HTERT RPE-1 (cell line): ENCODE measurements around the gene GSK3B.
"Not testable (repeated sequence)": the region's sequence is repeated elsewhere in the genome, so short reads cannot be mapped to it uniquely, and the experiment has no call there.

Source experiments
- in situ Hi-C: fragments of 300-500 bp; cut with MboI; formaldehyde crosslinking; loops from 4 replicates; pipeline ENCODE4 v1.14.3; 2020; ENCODE audit warnings: low sequenced_read_pairs

Gene GSK3B

DNA sequence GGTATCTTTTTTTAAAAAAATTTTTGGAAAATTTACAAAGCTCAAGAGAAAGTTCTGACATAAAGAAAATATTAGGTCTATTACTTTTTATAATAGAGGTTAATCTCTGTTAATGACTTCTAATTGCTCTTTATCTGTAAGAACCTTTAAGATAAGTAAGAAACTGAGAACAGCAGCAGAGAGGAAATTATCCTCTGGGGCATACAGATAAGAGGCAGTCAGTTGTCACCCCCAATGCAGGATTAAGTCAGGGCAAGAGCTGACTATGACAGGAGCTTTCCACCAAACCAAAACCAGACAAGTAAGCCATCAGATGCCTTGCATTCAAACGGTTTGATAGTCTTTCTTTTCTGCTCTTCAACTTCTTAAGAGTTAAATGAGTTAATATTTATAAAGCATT, 149.0 kb downstream of the GSK3B start:
- in situ Hi-C loops = no loop called here

DNA sequence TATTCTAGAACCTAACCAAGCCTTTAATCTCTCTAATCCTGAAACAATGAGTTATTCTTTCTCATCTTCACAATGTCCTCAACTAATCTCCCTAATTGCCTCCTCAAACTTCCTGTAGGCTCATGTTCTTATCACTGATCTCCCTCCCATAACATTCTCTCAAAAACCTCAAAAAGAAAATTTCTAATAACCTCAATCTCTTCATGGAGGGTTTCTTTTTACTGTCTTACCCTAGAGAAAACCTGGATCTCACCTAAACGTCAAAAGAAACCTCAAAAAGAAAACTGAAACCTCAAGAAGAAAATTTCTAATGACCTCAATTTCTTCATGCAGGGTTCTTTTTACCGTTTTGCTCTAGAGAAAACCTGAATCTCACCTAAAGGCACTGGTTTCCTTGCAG, 150.2 kb downstream of the GSK3B start:
- in situ Hi-C loops = no loop called here

DNA sequence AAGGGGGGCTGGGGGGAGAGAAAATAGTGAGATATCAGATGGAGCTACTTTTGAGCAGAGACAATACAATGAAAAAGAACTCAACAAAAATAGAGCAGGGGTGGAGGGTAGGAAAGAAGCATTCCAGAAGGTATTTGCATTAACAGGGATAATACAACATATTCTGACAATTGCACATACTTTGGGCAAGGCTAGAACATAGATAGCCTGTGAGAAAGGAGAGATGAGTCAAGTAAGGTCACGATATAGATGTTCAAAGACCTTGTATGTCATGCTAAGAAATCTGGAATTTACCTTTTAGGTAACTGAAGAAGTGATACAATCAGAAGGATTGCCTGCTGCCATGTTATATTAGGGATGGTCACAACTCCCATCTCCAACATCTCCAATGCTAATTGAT, 155.2 kb downstream of the GSK3B start:
- in situ Hi-C loops = no loop called here

DNA sequence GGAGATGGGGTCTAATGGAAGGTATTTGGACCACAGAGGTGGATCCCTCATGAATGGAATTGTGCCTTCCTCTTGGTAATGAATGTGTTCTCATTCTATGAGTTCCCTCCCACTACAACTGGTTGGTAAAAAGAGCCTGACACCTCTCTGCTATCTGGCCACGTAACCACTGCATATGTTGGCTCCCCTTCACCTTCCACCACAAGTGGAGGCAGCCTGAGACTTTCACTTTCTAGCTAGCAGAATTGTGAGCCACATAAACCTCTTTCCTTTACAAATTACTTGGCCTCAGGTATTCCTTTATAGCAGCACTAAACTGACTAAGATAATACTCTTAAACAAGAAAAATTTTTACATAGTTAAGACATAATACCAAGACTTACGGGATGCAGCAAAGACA, 157.0 kb downstream of the GSK3B start:
- in situ Hi-C loops = no loop called here

DNA sequence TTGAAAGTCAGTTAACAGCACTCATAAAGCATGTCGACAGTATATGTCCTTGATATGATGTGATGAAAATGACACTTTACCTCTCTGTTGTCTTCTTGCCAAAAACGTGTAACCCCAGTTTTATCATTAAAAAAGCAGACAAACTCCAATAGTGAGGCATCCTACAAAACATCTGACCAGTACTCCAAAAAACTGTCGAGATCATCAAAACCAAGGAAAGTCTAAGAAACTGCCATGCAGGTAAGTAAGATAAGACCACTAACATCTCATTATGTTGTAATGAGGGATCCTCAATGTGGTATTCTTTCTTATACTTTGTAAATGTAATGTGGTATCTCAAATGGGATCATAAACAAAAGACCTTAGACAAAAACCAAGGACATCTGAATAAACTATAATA, 160.0 kb downstream of the GSK3B start:
- in situ Hi-C loops = no loop called here

DNA sequence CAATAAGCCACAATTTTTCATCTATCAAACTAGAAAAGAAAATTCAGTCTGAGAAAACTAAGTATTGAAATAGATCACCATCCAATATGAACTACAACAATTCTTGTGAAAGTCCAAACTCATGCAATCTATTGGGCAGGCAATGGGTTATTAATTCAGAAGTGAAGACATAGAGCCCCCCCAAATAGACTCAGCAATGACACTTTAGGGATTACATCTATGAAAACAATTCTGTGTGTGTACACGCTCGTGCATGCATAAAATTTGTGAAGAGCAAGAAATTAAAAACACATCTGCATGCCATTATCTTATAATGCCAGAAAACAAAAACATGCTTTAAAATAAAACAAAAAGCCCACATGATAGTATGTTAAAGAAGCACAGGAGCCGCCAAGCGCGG, 161.0 kb downstream of the GSK3B start:
- in situ Hi-C loops = no loop called here

DNA sequence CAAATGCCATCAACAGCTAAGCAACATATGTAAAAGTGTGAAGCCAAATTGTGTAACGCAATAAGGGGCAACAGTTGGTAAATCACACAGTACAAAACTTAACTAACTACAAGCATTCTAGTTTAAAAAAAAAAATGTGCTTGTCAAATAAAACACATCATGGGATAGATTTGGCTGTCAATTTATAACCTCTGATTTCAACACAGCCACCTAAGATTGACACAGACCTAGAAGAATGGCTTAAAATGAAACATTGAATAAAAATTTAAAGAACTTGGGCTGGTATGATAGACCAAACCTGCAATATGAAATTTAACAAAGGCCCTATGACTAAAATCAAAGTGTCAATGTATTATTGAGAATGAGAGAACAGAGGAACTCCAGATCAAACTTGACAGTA, 164.0 kb downstream of the GSK3B start:
- in situ Hi-C loops = no loop called here

DNA sequence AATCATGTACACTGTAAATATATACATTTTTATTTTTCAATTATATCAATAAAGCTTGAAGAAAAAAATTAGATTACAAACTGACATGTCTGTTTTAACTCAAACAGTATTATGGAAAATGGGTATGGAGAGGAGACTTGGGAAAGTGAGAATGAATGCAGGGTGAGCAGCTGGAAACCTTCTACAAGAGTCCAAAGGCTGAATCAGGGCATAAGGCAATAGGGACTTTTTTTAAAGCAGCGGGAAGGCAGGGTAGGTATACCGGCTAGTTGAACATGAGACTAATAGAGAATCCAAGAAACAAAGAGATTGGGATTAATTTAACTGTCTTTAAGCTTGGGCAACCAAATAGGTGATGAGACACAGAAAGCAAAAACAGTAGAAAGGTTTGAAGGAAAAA, 167.1 kb downstream of the GSK3B start:
- in situ Hi-C loops = no loop called here

DNA sequence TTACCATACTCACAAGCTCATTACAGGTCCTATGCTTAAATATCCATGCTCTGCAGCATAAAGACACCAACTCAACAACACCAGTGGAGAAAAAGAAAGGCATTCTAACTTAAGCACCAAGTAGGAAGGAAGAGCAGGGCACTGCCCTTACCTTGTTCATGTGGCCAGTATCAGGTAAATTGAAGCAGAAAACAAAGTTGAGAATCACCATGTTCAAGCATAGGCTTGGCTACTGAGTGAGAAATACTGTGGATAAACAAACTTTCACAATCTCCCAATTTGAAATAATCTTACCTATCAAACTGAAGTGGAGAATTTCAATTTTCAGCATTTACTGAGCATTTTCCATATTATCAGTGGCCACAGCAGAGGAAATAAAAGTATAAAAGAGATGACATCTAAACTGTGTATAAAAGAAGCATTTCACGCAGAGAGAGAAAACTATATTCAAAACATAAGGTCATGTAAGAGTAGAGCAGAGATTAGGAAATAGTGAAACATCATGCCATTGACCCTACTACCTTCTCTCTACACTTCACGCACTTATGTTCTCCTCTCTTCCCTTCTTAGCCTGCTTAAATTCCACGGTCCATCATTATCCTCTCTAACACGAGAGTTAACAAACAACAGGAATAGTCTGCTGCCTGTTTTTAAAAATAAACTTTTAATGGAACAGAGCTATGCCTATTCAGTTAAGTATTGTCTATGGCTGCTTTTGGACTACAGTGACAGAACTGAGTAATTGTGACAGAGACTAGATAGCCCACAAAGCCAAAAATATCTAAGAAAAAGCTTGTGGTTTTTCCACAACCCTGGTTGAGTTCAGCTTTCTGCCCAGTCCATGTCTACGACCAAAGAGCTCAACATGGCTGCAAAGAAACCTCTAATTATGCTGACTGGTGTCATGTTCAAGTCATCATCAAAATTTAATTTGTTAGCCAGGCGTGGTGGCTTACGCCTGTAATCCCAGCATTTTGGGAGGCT, 169.8 kb downstream of the GSK3B start:
- in situ Hi-C loops = no loop called here

DNA sequence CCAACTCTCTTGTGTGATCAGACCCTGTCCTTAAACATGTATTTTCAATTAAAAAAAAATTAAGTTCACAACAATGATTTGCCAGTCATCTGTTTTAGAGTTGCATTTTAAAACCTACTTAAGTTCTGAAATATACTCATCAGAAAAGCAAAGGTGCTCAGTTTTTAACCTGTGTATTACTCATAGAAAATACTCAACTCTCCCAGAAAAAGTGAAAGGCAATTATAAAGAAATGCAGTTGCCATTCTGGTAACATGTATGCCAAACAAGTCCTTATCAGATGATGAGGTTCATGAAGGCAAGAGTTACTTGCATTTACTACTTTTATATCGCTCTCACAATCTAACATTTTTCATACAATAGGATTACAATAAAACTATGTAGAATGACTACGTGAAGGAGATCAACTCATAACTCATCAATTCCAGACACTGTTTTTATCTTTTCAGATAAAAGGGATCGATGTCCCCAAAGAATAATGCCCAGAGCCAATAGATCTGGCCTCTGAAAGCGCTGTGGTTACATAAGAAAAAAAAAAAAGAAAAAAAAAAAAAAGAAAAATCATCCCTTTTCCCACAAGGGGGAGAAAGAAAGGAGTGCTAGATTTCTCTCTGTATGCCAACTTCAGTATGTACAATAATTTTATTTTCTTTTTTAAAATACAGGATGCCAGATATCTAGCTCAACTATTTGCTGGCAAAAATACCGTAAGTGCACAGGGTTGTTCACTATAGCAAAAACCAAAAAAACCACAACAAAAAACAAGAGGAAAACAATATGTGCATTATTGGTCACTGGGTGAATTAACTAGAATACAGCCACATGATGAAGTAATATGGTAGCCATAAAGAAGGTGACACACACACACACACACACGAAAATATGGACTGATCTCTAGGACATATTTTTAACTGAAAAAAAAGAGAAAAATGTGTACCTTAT, 175.0 kb downstream of the GSK3B start:
- in situ Hi-C loops = no loop called here

DNA sequence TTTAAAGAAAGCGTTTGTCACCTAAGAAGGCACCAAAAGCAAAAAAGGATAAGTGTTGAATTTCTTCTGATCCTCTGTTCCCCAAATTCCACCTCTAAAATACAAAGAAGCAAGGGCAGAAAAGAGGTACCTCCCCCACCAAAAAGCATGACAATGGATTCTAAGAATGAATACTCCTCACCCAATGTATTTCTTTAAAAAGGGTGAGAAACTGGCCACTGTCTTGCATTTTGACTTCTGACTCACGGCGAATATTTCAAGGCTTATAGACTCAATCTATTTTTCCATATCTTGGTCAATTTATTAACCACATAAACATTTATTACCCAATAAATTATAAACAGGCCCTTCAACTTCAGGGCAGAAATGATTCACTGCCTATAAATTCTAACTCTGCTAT, 181.2 kb downstream of the GSK3B start:
- in situ Hi-C loops = no loop called here

DNA sequence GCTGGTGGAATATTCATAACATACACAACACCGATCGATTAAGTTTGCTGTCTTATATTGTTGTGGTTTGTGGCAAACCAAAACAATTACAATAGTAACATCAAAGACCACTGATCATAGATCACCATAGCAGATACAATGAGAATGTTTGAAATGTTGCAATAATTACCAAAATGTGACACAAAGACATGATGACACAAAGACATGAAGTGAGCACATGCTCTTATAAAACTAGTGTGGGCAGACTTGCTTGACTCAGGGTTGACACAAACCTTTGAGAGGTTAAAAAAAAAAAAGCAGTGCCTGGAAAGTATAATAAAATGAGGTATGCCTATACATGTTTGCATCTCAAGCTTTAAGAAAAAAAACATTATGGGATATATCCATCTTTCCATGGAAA, 182.0 kb downstream of the GSK3B start:
- in situ Hi-C loops = no loop called here

DNA sequence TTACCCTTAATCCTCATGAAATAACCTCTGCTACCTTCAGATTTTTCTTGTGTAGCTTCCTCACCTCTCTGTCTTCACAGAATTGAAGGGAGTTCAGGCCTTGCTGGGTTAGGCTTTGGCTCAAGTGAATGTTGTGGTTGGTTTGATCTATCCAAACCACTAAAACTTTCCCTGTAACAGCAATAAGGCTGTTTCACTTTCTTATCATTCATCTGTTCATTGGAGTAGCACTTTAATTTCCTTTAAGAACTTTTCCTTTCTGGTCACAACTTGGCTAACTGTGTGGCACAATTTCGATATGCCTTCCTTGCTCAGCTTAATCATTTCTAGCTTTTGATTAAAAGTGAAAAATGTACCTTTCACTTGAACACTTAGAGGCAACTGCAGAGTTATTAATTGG, 182.5 kb downstream of the GSK3B start:
- in situ Hi-C loops = no loop called here

DNA sequence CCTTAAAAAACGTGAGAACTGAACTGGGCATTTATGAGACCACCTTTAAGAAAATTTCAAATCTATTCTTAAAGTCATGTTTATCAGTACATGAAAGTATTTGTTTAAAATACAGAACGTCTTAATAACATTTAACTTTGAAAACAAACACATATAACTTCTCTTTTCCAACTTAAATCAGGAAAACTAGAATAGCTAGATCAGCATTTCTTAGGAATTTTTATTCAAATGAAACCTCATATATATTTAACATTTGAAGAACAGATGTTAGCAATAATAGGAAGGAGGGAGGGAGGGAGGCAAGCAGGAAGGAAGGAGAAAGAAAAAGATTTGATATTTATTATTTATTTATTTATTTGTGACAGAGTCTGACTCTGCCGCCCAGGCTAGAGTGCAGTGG, 192.2 kb downstream of the GSK3B start:
- in situ Hi-C loops = no loop called here

DNA sequence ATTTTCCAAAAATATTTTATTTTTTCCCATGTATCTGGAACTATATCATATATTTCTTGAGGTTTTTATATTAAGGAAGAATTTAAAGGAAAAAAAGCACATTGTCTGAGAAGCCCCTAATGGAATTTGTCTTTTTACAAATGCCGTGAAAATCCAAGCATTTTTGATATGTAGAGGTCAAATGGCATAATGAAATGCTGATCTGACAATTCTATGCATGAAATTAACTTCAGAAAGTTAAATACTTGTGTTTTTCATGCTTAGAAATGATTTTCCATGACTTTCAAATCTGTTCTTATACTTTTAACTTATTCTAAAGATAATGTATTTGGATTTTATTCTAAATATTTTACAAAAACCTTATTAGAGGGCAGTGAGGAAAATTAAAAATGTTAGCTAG, 193.1 kb downstream of the GSK3B start:
- in situ Hi-C loops = no loop called here

DNA sequence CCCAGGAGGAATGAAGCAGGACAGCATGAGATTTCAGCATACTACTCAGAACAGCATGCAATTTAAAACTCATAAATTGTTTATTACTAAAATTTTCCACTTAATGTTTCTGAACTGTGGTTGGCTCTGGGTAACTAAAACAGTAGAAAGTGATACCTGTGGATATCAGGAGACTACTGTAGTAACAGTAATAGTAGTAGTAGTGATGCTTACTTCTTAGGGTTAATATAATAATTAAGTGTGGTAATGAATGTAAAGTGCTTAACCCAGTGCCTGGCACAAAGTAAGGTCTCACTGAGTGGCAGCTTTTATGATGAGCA, 195.1 kb downstream of the GSK3B start:
- in situ Hi-C loops = no loop called here

DNA sequence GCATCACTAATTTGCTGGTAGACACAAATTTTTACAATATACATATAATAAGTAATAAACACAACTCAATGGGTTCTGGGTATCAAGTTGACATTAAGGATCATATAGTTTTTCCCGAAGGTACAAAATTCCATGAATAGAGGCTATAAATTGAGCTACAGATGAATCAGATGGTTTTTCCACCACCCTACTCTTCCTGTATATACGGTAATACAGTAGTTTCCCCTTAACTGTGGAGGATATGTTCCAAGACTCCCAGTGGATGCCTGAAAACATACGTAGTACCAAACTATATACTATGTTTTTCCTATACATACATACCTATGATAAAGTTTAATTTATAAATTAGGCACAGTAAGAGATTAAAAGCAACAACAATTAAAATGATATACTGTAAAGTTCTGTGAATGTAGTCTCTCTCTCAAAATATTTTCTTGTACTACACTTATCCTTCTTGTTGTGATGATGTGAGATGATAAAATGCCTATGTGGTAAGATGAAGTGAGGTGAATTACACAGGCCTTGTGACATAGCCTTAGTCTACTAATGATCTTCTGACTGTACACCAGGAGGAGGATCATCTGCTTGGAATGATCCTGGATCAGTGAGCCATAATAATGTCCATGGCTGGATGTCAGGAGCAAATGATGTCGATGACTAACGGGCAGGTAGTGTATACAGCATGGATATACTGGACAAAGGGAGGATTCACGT, 195.6 kb downstream of the GSK3B start:
- in situ Hi-C loops = no loop called here

DNA sequence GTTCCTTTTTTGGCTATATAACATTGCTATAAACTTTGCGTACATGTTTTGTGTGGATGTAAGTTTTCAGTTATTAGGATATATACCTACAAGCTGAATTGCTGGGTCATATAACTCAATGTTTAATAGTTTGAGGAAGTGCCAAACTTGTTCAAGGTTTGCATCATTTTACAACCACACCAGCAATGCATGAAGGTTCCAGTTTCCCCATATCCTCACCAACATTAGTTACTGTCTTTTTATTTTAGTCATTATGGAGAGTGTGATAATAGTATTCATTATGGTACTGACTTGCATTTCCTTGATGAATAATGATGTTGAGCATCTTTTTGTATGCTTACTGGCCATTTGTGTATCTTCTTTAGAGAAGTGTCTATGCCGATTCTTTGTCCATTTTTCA, 200.1 kb downstream of the GSK3B start:
- in situ Hi-C loops = no loop called here

DNA sequence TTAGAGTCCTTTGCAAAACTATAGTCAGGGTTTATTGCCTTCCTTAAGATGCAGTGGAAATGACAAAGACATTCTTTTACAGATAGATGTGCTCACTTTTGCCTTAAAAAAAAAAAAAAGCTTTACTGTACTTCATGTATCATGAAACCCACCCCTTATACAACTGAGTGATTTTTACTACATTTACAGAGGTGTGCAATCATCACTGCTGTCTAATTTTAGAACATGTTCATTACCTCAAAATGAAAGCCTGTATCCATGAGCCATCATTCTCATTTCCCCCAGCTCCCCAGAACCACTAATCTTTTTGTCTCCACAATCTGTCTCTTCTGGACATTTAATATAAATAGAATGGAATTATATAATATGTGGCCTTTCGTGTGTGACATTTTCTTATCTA, 200.5 kb downstream of the GSK3B start:
- in situ Hi-C loops = no loop called here

DNA sequence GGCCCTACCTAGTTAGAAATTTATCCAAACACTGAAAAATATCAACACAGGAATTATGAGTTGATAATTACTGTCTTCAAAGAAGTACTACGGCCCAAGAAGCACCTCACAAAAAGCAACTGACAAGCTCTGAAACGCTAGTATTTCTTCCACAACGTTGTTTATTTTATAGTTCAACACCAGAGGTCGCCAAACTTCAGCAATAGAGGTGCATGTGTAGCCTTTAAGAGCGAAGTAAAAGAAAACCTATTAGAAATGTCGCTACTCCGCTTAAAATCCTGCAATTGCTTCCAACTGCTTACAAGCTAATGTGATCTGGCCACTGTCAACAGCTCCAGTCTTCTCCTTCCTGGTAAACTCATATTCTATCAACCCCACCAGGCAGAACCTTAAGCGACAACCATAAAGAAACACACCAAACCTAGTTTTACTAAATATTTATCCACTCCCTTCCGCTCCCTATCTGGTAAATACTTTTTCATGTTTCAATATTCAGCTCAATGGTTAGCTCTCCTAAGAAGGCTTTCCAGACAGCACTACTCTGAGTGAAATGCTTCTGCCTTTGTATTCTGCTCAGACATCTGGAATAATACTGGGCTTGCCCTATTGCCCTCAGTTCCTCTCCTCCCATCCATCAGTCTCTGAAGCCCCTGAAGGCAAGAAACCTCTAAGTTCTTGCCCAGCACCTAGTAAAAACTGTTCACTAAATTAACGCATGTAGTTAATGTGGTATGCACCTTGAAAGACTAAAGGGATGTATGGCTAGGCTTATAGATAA, 202.1 kb downstream of the GSK3B start:
- in situ Hi-C loops = no loop called here

DNA sequence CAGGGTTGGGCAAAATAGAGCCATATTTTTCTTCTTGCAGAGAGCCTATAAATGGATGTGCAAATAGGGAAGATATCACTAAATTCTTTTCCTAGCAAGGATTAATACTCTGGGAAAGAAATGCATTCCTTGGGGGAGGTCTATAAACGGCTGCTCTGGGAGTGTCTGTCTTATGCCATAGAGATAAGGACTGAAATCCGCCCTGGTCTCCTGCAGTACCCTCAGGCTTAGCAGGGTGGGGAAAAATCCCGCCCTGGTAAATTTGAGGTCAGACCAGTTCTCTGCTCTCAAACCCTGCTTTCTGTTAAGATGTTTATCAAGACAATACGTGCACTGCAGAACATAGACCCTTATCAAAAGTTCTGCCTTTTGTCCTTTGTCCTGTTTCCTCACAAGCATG, 205.6 kb downstream of the GSK3B start:
- in situ Hi-C loops = not testable (repeated sequence)
